HG03066 (cell line): Measurements from ENCODE around the gene SARDH.

Source experiments
- ATAC-seq: cut with Tn5 transposase; IDR thresholded peaks from one replicate; pipeline ENCODE4 v1.9.1; 2021; ENCODE audit warnings: low read depth; ENCODE audit not compliant: unreplicated experiment

SARDH gene

GRCh38 chr9:133737774-133738639 is at the start of gene SARDH:
TSS of gene SARDH (minus strand) at chr9:133738352. CDS start at chr9:133734173, 4,179 bp downstream.
- no peak for ATAC-seq

- peak; percentile 68 for ATAC-seq
Observed at GRCh38 chr9:133787754-133788025, 49.5 kb upstream of the SARDH start.

- no peak for ATAC-seq
Observed at GRCh38 chr9:133786907-133787753, 49.0 kb upstream of the SARDH start.

- no peak for ATAC-seq
Observed at GRCh38 chr9:133786371-133786753, 48.2 kb upstream of the SARDH start.

GRCh38 chr9:133785753-133786370 is 47.7 kb upstream of the SARDH start:
- no peak for ATAC-seq

GRCh38 chr9:133784731-133785561 is 46.8 kb upstream of the SARDH start:
- no peak for ATAC-seq

GRCh38 chr9:133783331-133783731 is 45.2 kb upstream of the SARDH start:
- no peak for ATAC-seq

GRCh38 chr9:133782157-133783130 is 44.3 kb upstream of the SARDH start:
- no peak for ATAC-seq

- ATAC-seq: no peak
Observed at GRCh38 chr9:133781828-133782135, 43.6 kb upstream of the SARDH start.

GRCh38 chr9:133780962-133781827 is 43.0 kb upstream of the SARDH start:
- ATAC-seq: no peak

GRCh38 chr9:133780404-133780945 is 42.3 kb upstream of the SARDH start:
- ATAC-seq: no peak

GRCh38 chr9:133779516-133780403 is 41.6 kb upstream of the SARDH start:
- ATAC-seq: no peak

- ATAC-seq: no peak
Observed at GRCh38 chr9:133779081-133779480, 40.9 kb upstream of the SARDH start.

GRCh38 chr9:133778336-133779013 is 40.3 kb upstream of the SARDH start:
- ATAC-seq: no peak

- ATAC-seq: no peak
Observed at GRCh38 chr9:133777871-133778270, 39.7 kb upstream of the SARDH start.

GRCh38 chr9:133777068-133777791 is 39.1 kb upstream of the SARDH start:
- no peak for ATAC-seq
